ENCODE measurements around the gene CNIH1.

Gene CNIH1

GRCh38 chr14:54450535-54450934 lies 9.4 kb upstream of the CNIH1 start:
- Histone ChIP-seq H3K9me3 (ENCODE audit: control insufficient read depth, insufficient read depth, low read length) (no peaks in the 10 kb centered on the region), H3K4me1 (ENCODE audit: control insufficient read depth, low read length) (no peaks in the 10 kb centered on the region), H3K9me2 (replicated peaks; ENCODE audit: control insufficient read depth, low read length) (no peaks in the 10 kb centered on the region), H4K20me1 (ENCODE audit: control insufficient read depth, insufficient read depth, low read depth, low read length) (no peaks in the 10 kb centered on the region), H3K4me3 (ENCODE audit: low read length) (no peak overlapping the region), H3K27me3 (ENCODE audit: control insufficient read depth, low read length) (peaks cover 12% of the 10 kb centered on the region; the same call in 1 of the 2 replicates), H3K4me2 (ENCODE audit: low read length) (no peak overlapping the region), H3K27ac (ENCODE audit: low read depth, low read length) (no peak overlapping the region), H3K79me2 (ENCODE audit: control insufficient read depth, low read length) (no peaks in the 10 kb centered on the region), H3K36me3 (ENCODE audit: control insufficient read depth, low read length) (no peaks in the 10 kb centered on the region), H3F3A (ENCODE audit: control insufficient read depth, insufficient read depth) (no peaks in the 10 kb centered on the region)
- no peak for TF ChIP-seq CTCF (IDR thresholded peaks at IDR 0.05; ENCODE audit: low read depth, low read length, poor library complexity, severe bottlenecking)
- no peak for TF ChIP-seq EZH2phosphoT487 (IDR thresholded peaks at IDR 0.05; ENCODE audit: borderline replicate concordance, low read length)

- no peak overlapping the region for H3K27ac ChIP-seq (ENCODE audit: low read depth, low read length)
These were observed 6.1 kb upstream of the CNIH1 start for GRCh38 chr14:54447231-54447692.

GRCh38 chr14:54446161-54446693 lies 5.1 kb upstream of the CNIH1 start:
- H3K9me2 ChIP-seq (replicated peaks; ENCODE audit: control insufficient read depth, low read length) = no peaks in the 10 kb centered on the region
- H3F3A ChIP-seq (ENCODE audit: control insufficient read depth, insufficient read depth) = no peaks in the 10 kb centered on the region
- H3K9me3 ChIP-seq (ENCODE audit: control insufficient read depth, insufficient read depth, low read length) = no peaks in the 10 kb centered on the region
- H4K20me1 ChIP-seq (ENCODE audit: control insufficient read depth, insufficient read depth, low read depth, low read length) = no peaks in the 10 kb centered on the region
- H3K4me3 ChIP-seq (ENCODE audit: low read length) = no peak overlapping the region
- no peak overlapping the region for H3K4me2 ChIP-seq (ENCODE audit: low read length)
- peaks cover 12% of the 10 kb centered on the region; the same call in 1 of the 2 replicates for H3K27me3 ChIP-seq (ENCODE audit: control insufficient read depth, low read length)
- TF ChIP-seq EZH2phosphoT487 (IDR thresholded peaks at IDR 0.05; ENCODE audit: borderline replicate concordance, low read length) (no peak), CTCF (IDR thresholded peaks at IDR 0.05; ENCODE audit: low read depth, low read length, poor library complexity, severe bottlenecking) (no peak)
- H3K4me1 ChIP-seq (ENCODE audit: control insufficient read depth, low read length) = peaks cover 9% of the 10 kb centered on the region
- no peaks in the 10 kb centered on the region for H3K79me2 ChIP-seq (ENCODE audit: control insufficient read depth, low read length)
- no peak overlapping the region for H3K27ac ChIP-seq (ENCODE audit: low read depth, low read length)
- H3K36me3 ChIP-seq (ENCODE audit: control insufficient read depth, low read length) = no peaks in the 10 kb centered on the region

More at GRCh38 chr14:54447231-54447692, 6.1 kb upstream of the CNIH1 start:
- peaks cover under 1% of the 10 kb centered on the region for H3K4me1 ChIP-seq (ENCODE audit: control insufficient read depth, low read length)
- H3K4me2 ChIP-seq (ENCODE audit: low read length) = no peak overlapping the region
- no peaks in the 10 kb centered on the region for H3K9me2 ChIP-seq (replicated peaks; ENCODE audit: control insufficient read depth, low read length)
- H3K27me3 ChIP-seq (ENCODE audit: control insufficient read depth, low read length) = peaks cover 12% of the 10 kb centered on the region; the same call in 1 of the 2 replicates
- no peak overlapping the region for H3K4me3 ChIP-seq (ENCODE audit: low read length)
- H3F3A ChIP-seq (ENCODE audit: control insufficient read depth, insufficient read depth) = no peaks in the 10 kb centered on the region
- no peak for TF ChIP-seq CTCF (IDR thresholded peaks at IDR 0.05; ENCODE audit: low read depth, low read length, poor library complexity, severe bottlenecking)
- TF ChIP-seq EZH2phosphoT487 (IDR thresholded peaks at IDR 0.05; ENCODE audit: borderline replicate concordance, low read length) = no peak
- no peaks in the 10 kb centered on the region for H3K9me3 ChIP-seq (ENCODE audit: control insufficient read depth, insufficient read depth, low read length)
- no peaks in the 10 kb centered on the region for H3K79me2 ChIP-seq (ENCODE audit: control insufficient read depth, low read length)
- H3K36me3 ChIP-seq (ENCODE audit: control insufficient read depth, low read length) = no peaks in the 10 kb centered on the region
- no peaks in the 10 kb centered on the region for H4K20me1 ChIP-seq (ENCODE audit: control insufficient read depth, insufficient read depth, low read depth, low read length)

All from DOHH2 (cell line).